ENCODE data around the gene ALDH6A1. TPM values are rescaled to one million over a fixed set of nuclear protein-coding genes. Genes with fewer than 3 reads are reported as not detected.

The ALDH6A1 gene
- total and polyA plus RNA-seq, 8 donors = 5.6 to 36.1 (median 17.7) TPM

GRCh38 chr14:74042296-74042695 is 42.0 kb downstream of the ALDH6A1 start:
- no peaks in the 10 kb centered on the region for H3K4me1 ChIP-seq
- no peak overlapping the region for H3K4me3 ChIP-seq
- ATAC-seq (no peak), DNase-seq (no peak), FAIRE-seq (no peak)
- no peaks in the 10 kb centered on the region for H3K36me3 ChIP-seq
- intact Hi-C loops (cut with DNase I) = no loop called here
- no peak overlapping the region for H3K27ac ChIP-seq
- WGBS, 2 donors = 54 to 78% methylated on average over 2 of the region's 2 CpGs
- H3K27me3 ChIP-seq = no peaks in the 10 kb centered on the region
- H3K9me3 ChIP-seq = no peaks in the 10 kb centered on the region
- TF ChIP-seq, protein P1, sequence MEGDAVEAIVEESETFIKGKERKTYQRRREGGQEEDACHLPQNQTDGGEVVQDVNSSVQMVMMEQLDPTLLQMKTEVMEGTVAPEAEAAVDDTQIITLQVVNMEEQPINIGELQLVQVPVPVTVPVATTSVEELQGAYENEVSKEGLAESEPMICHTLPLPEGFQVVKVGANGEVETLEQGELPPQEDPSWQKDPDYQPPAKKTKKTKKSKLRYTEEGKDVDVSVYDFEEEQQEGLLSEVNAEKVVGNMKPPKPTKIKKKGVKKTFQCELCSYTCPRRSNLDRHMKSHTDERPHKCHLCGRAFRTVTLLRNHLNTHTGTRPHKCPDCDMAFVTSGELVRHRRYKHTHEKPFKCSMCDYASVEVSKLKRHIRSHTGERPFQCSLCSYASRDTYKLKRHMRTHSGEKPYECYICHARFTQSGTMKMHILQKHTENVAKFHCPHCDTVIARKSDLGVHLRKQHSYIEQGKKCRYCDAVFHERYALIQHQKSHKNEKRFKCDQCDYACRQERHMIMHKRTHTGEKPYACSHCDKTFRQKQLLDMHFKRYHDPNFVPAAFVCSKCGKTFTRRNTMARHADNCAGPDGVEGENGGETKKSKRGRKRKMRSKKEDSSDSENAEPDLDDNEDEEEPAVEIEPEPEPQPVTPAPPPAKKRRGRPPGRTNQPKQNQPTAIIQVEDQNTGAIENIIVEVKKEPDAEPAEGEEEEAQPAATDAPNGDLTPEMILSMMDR (IDR thresholded peaks at IDR 0.05) = no peak

DNA sequence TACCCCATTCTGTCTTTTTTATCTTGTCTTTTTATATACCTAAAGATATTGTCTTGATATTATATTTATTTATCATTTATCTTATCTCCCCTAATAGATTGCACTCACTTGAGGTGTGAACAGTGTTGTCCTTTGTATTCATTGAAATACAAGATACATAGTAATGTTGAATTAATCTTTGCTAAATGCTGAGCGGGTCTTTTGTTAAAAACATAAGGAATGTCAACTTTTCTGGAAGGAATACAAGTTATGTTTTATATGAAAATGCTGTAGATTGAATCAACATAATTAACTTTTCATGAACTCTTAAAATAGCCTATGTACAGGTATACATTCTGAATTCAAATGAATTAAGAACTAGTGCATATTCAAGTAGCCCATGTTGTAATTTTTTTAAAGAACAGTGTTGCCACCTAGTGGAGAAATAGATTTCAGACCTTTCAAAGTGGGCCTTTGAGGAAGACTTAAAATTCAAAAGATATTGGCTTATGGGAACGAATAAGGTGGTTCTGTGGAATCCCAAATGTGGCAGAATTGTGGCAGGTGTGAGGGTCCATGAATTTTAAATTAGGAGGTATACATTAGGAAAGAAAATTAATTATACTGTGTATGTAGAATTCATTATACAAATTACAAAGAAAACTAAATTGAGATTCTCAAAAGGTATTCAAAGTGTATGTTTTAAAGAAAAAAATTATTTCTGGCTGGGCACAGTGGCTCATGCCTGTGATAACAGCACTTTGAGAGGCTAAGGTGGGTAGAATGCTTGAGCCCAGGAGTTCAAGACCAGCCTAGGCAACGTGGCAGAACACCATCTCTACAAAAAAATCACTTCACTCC is 46.0 kb downstream of the ALDH6A1 start:
- 64 to 65% methylated on average over 3 of the region's 3 CpGs for WGBS, 2 donors
- Histone ChIP-seq H3K27me3 (no peaks in the 10 kb centered on the region), H3K4me3 (no peak overlapping the region), H3K4me1 (no peaks in the 10 kb centered on the region), H3K36me3 (no peaks in the 10 kb centered on the region), H3K9me3 (no peaks in the 10 kb centered on the region), H3K27ac (no peak overlapping the region)
- DNase-seq (no peak), FAIRE-seq (peak; percentile 95), ATAC-seq (peak in 3 of 4 donors; percentile 56 to 77 (median 75))
- TF ChIP-seq, protein P1 (IDR thresholded peaks at IDR 0.05) = peak; percentile 35 to 66 (median 58)
- intact Hi-C loops (cut with DNase I) = no loop called here

DNA sequence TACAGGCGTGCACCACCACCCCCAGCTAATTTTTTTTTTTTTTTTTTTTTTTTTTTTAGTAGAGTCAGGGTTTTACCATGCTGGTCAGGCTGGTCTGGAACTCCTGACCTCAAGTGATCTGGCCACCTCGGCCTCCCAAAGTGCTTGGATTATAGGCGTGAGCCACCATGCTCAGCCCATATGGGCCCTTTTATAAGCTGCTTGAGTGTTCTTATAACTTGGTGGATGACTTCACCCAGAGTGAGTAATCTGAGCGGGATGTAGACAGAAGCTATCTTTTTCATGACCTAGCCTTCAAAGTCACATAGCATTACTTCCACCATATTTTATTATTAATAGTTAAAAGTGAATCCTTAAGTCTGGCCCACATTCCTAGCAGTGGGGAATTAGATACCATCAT is 48.7 kb downstream of the ALDH6A1 start:
- WGBS, 2 donors = 89 to 91% methylated on average over 4 of the region's 4 CpGs
- intact Hi-C loops (cut with DNase I) = no loop called here
- H3K4me3 ChIP-seq = no peak overlapping the region
- TF ChIP-seq, protein P1 (IDR thresholded peaks at IDR 0.05) = no peak
- H3K27me3 ChIP-seq = no peaks in the 10 kb centered on the region
- H3K4me1 ChIP-seq = no peaks in the 10 kb centered on the region
- FAIRE-seq (no peak), ATAC-seq (no peak), DNase-seq (no peak)
- H3K36me3 ChIP-seq = no peaks in the 10 kb centered on the region
- no peaks in the 10 kb centered on the region for H3K9me3 ChIP-seq
- no peak overlapping the region for H3K27ac ChIP-seq

DNA sequence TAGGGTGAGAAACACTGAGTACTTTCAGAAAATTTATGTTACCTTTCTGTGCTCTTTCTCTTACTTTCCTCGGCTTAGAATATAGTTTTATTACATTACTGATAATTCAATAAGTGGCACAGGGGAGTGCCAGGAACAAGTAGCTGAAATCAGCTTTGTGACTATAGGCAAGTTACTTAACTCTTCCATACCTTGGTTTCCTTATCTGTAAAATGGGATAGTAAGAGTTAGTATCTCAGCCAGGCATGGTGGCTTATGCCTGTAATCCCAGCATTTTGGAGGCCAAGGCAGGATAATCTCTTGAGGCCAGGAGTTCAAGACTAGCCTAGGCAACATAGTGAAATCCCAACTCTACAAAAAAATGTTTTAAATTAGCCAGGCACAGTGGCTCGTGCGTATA is 49.7 kb downstream of the ALDH6A1 start:
- Histone ChIP-seq H3K27ac (no peak overlapping the region), H3K27me3 (no peaks in the 10 kb centered on the region), H3K9me3 (no peaks in the 10 kb centered on the region), H3K36me3 (no peaks in the 10 kb centered on the region), H3K4me1 (no peaks in the 10 kb centered on the region), H3K4me3 (no peak overlapping the region)
- WGBS, 2 donors = 88 to 92% methylated on average over 3 of the region's 3 CpGs
- TF ChIP-seq, protein P1 (IDR thresholded peaks at IDR 0.05) = no peak
- FAIRE-seq = no peak
- ATAC-seq = no peak
- DNase-seq = no peak
- intact Hi-C loops (cut with DNase I) = no loop called here

- TF ChIP-seq, protein P1 (IDR thresholded peaks at IDR 0.05) = no peak
- Histone ChIP-seq H3K27me3 (no peaks in the 10 kb centered on the region), H3K9me3 (no peaks in the 10 kb centered on the region), H3K4me1 (no peaks in the 10 kb centered on the region), H3K4me3 (no peak overlapping the region), H3K36me3 (no peaks in the 10 kb centered on the region), H3K27ac (no peak overlapping the region)
- intact Hi-C loops (cut with DNase I) = no loop called here
- no peak for FAIRE-seq
- 93 to 99% methylated on average over 3 of the region's 3 CpGs for WGBS, 2 donors
- no peak for DNase-seq
- no peak for ATAC-seq
Observed at GRCh38 chr14:74029136-74029535, 55.1 kb downstream of the ALDH6A1 start.
